ENCODE results near the gene C5.

C5 gene

GRCh38 chr9:120927269-120928014 is 122.6 kb downstream of the C5 start:
- in situ Hi-C loops (cut with MboI; ENCODE audit: low sequenced_read_pairs, unreplicated experiment): no loop called here
- no peak for DNase-seq (ENCODE audit: low spot score)
- no peak for TF ChIP-seq CTCF (IDR thresholded peaks at IDR 0.05; ENCODE audit: borderline replicate concordance, control extremely low read depth, extremely low read depth, insufficient read depth, missing control alignments)

DNA sequence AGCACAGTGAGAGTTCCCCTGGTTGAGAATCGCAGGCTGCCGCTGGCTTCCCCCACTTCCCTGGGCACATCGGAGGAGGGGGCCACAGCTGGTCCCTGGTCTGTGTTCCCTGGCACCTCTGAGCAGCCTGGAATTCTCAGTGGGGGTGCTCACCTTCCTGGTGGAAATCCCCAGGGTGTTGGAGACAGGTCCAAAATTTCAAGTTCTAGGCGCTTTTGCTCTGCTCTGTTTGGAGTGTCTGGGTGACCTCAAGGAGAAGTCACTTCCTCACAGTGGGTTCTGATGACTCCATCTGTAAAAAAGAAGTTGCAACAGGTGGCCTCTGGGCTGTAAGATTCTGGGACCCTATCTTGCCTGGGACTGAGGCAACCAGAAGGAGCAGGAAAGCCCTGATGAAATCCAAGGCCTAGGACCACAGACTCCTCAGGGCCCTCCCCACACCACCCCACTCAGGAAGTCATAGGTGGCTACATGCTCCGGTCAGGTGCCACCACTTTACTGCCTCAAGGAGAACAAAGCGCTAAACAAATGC is 123.6 kb downstream of the C5 start, which contains the start of gene TRAF1:
Gene TRAF1, minus strand, starts transcription at position 400 of the 532 bp plus-strand sequence. CDS start 721 bp downstream, outside the sequence.
- in situ Hi-C loops (cut with MboI; ENCODE audit: low sequenced_read_pairs, unreplicated experiment): no loop called here

DNA sequence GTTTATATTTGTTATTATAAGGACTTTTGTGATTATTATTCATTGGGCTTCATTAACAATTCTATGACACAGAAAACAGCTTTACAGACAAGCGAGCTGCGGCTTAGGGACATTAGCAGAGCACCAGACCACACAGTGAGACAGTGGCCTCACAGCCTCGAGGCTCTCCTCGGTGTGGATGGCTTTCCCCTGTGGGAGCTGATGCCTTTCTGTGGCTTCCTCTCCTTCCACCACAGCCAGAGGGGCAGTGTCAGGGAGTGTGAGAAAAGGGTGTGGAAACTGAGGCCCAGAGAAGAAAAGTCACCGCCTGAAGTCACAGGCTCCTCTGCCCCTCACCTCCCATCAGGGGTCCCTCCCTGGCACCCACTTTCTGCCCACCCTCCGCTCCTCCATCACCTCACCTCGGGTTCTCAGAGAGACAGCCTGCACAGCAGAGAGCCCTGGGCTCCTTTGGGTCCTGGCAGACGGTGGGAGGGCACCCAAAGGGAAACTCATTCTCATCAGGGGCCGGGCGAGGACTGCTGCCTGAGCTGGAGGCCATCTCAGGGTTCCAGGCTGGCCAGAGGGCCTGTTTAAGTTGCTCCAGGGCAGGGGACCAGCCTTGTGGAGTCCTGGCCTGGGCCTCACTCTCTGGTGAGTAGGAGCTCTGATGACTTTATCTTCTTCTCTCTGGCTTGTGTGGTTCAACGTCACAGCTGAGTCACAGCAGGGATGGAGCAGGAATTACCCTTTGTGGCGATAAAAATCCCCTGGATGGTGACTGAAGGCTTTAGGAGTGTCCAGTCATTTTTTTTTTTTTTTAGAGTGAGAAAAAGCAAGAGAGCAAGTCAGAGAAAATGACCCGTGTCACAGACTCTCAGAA is 124.3 kb downstream of the C5 start:
- DNase-seq (ENCODE audit: low spot score): peak; percentile 76
- no peak for TF ChIP-seq CTCF (IDR thresholded peaks at IDR 0.05; ENCODE audit: borderline replicate concordance, control extremely low read depth, extremely low read depth, insufficient read depth, missing control alignments)
- in situ Hi-C loops (cut with MboI; ENCODE audit: low sequenced_read_pairs, unreplicated experiment): no loop called here

More for the DNA sequence above, 123.6 kb downstream of the C5 start, which contains the start of gene TRAF1:
- TF ChIP-seq CTCF (IDR thresholded peaks at IDR 0.05; ENCODE audit: borderline replicate concordance, control extremely low read depth, extremely low read depth, insufficient read depth, missing control alignments): no peak
- no peak for DNase-seq (ENCODE audit: low spot score)

DNA sequence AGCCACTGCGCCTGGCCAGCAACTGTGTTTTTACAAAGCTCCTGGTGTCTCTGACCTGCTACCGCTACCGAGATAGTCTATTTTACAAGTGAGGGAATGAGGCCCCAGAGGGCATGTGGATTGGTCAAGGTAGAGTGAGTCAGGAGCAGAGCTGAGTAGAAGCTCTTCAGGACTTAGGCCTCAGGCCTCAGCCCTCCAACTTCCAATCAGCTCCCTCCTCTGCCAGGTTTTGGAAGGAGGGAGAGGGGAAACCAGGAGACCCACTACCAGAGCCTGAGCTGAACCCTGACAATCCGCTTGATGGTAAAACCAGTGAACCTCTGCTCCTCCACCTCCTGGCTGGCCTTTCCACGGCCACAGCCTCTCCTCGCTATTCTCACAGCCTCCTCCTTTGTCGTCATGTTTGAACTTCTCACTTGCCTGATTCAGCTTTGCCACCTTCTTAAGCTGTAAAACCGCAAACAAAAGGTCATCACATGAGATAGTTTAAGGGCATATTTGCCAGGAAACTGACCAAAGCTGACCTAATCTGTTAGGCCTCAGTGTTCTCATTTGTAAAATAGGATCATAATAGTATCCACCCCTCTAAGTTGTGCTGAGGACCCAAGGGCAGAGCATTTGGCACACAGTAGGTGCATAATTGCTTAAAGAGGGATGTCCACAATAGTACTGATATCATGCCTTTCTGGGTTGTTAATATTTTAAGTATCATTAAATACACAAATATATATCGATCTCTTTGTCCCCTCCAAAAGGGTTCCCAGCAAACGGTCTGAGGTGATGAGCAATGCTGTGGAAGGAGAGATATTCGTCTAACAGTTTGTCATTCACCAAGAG is 125.2 kb downstream of the C5 start:
- in situ Hi-C loops (cut with MboI; ENCODE audit: low sequenced_read_pairs, unreplicated experiment): no loop called here
- DNase-seq (ENCODE audit: low spot score): no peak

DNA sequence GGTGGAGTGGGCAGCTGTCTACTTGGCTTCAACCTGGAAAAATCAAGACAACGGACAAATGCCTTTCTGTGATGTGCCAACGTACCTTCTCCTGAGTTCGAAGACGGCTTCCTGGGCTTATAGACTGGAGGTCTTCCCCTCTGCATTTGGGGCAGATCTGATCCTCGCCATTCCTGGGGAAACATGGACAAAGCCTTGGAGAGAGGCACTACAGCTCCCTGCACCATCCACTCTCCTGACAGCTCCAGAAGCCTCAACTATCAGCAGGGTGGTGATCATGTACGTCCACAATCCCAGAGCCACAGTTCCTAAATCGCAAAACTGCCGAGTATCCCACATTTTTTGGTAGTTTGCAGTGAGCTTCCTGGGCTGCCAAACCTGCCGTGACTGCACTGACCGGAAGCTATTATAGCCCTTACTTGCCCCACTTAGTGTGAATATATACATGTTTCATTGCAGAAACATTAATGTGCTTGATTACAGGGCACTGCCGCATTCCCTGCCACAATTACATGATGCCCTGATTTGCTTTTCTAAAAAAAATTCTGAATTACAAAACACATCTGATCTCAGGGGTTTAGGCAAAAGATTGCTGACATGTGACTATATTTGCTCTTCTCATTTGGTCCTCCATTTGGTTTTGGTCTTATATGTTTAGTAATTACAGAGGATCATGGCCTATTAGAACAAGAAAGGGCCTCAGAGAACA is 126.3 kb downstream of the C5 start:
- TF ChIP-seq CTCF (IDR thresholded peaks at IDR 0.05; ENCODE audit: borderline replicate concordance, control extremely low read depth, extremely low read depth, insufficient read depth, missing control alignments): no peak
- in situ Hi-C loops (cut with MboI; ENCODE audit: low sequenced_read_pairs, unreplicated experiment): no loop called here
- DNase-seq (ENCODE audit: low spot score): no peak

More for the DNA sequence above, 125.2 kb downstream of the C5 start:
- no peak for TF ChIP-seq CTCF (IDR thresholded peaks at IDR 0.05; ENCODE audit: borderline replicate concordance, control extremely low read depth, extremely low read depth, insufficient read depth, missing control alignments)

Data from GM13976 (cell line).